Muscle of arm (tissue), 12 donors: ENCODE measurements around the gene PLTP. TPM values are rescaled to one million over a fixed set of nuclear protein-coding genes. Genes with fewer than 3 reads are reported as not detected.
A peak's percentile ranks its signal among the peaks of the same experiment; 100 is the strongest.

ENCODE experiments used
- DNase-seq: peaks from one replicate; pipeline ENCODE4 v3.0.0-alpha.2; 2013
- polyA plus RNA-seq, 12 donors: library from polyadenylated mRNA; unstranded; fragments of 120-200 nt; gene quantifications; one replicate each; pipeline ENCODE4 v1.2.1, GENCODE V29; 2013; ENCODE audit not compliant: insufficient read length in 12 of 12

PLTP gene
- polyA plus RNA-seq, 12 donors: 13.1 to 54.0 (median 21.1) TPM; not detected in 1

- no peak for DNase-seq
These were observed 12.7 kb downstream of the PLTP start for GRCh38 chr20:45899046-45899835.

- DNase-seq: no peak
These were observed 13.7 kb downstream of the PLTP start for GRCh38 chr20:45898285-45898684.

GRCh38 chr20:45897692-45898091, 14.3 kb downstream of the PLTP start:
- DNase-seq: no peak

- DNase-seq: no peak
These were observed 14.7 kb downstream of the PLTP start for GRCh38 chr20:45897289-45897688.

- DNase-seq: no peak
These were observed 15.3 kb downstream of the PLTP start for GRCh38 chr20:45896641-45897161.

GRCh38 chr20:45894797-45895196, 17.2 kb downstream of the PLTP start:
- no peak for DNase-seq

GRCh38 chr20:45893831-45894230, 18.1 kb downstream of the PLTP start:
- no peak for DNase-seq

- no peak for DNase-seq
These were observed 19.0 kb downstream of the PLTP start for GRCh38 chr20:45892828-45893500.

- no peak for DNase-seq
These were observed 19.7 kb downstream of the PLTP start for GRCh38 chr20:45892049-45892825.

- DNase-seq: peak; percentile 94
These were observed 20.7 kb downstream of the PLTP start, which contains the start of the genes CTSA and NEURL2 for GRCh38 chr20:45890985-45891983. TSS of gene CTSA (plus strand) at chr20:45891335. CDS start at chr20:45891569, 234 bp downstream. TSS of gene NEURL2 (minus strand) at chr20:45891208. CDS start at chr20:45890991, 217 bp downstream.

GRCh38 chr20:45890077-45890984, 21.6 kb downstream of the PLTP start:
- DNase-seq: peak; percentile 86

GRCh38 chr20:45888681-45889080, 23.3 kb downstream of the PLTP start:
- DNase-seq: no peak

- DNase-seq: no peak
These were observed 24.6 kb downstream of the PLTP start, which contains the start of gene SPATA25 for GRCh38 chr20:45887346-45887715. TSS of gene SPATA25 (minus strand) at chr20:45887622. CDS start at chr20:45887590, 32 bp downstream.

GRCh38 chr20:45886590-45887345, 25.2 kb downstream of the PLTP start:
- no peak for DNase-seq

GRCh38 chr20:45883100-45883469, 28.9 kb downstream of the PLTP start:
- no peak for DNase-seq

GRCh38 chr20:45882469-45883099, 29.4 kb downstream of the PLTP start:
- DNase-seq: no peak

- DNase-seq: peak; percentile 100
These were observed 30.8 kb downstream of the PLTP start, which contains the start of gene ZSWIM1 for GRCh38 chr20:45880988-45881788. TSS of gene ZSWIM1 (plus strand) at chr20:45881227. CDS start at chr20:45882593, 1,366 bp downstream.
